HepG2 (cell line): Measurements from ENCODE around the gene TXNDC12.
A peak's percentile ranks its signal among the peaks of the same experiment; 100 is the strongest.

ENCODE experiments used
- MYPOP ChIP-seq: sonication (generic); formaldehyde crosslinking; IDR thresholded peaks from 2 replicates; pipeline ENCODE4 v1.8.1; 2023; ENCODE audit warnings: mild to moderate bottlenecking, moderate library complexity, missing genetic modification reagents
- POLR2A ChIP-seq, 2 experiments: IDR thresholded peaks; 2 replicates each; pipeline ENCODE4 v1.6.1; 2011; ENCODE audit warnings: low read depth in 2 of 2, low read length in 2 of 2, mild to moderate bottlenecking in 1 of 2, moderate library complexity in 1 of 2; ENCODE audit not compliant: insufficient read depth in 1 of 2
- SMC3 ChIP-seq: IDR thresholded peaks from 2 replicates; pipeline ENCODE4 v1.6.1; 2011; ENCODE audit warnings: low read length, improper control_type of control experiment
- TRIM24 ChIP-seq: sonication (generic); formaldehyde crosslinking; IDR thresholded peaks from 2 replicates; pipeline ENCODE4 v1.8.0; 2022; ENCODE audit warnings: mild to moderate bottlenecking, missing genetic modification reagents
- ZNF781 ChIP-seq: sonication (generic); formaldehyde crosslinking; IDR thresholded peaks from 2 replicates; pipeline ENCODE4 v1.5.1; 2020; ENCODE audit warnings: borderline replicate concordance, mild to moderate bottlenecking, missing genetic modification reagents; ENCODE audit errors: not compliant biosample characterization
- TF ChIP-seq, protein P1 (sequence below): sonication (generic); formaldehyde crosslinking; IDR thresholded peaks from 2 replicates; pipeline ENCODE4 v1.5.1; 2020; ENCODE audit warnings: missing genetic modification reagents, mild to moderate bottlenecking, borderline replicate concordance
- TF ChIP-seq, protein P2 (sequence below): sonication (generic); formaldehyde crosslinking; IDR thresholded peaks from 2 replicates; pipeline ENCODE4 v1.9.0; 2022; ENCODE audit warnings: missing genetic modification reagents, mild to moderate bottlenecking, borderline replicate concordance

DNA sequence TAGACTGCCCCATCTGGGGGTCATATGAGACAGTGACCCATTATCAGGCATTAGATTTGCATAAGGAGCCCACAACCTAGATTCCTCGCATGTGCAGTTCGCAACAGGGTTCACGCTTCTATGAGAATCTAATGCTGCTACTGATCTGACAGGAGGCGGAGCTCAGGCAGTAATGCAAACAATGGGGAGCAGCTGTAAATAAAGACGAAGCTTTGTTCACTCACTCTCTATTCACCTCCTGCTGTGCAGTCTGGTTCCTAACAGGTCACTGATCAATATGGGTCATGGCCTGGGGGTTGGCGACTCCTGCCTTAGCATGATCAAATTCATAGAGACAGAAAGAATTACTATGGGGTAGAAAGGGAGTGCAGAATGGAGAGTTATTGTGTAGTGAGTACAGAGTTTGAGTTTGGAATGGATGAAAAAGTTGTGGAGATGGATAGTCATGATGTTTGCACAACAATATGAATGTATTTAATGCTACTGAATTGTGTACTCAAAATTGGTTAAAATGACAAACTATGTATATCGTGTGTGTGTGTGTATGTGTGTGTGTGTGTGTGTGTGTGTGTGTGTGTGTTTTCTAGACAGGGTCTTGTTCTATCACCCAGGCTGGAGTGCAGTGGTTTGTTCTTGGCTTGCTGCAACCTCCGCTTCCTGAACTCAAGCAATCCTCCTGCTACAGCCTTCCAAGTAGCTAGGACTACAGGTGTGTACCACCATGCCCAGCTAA is 43.3 kb upstream of the TXNDC12 start:
- TF ChIP-seq MYPOP (CRISPR knock-in tag) (peak; percentile 49; the same call in 1 of the 2 replicates), POLR2A (IDR thresholded peaks at IDR 0.05; ENCODE audit: insufficient read depth in 1 of 2, low read depth in 2 of 2, low read length in 2 of 2) (no peak), ZNF781 (CRISPR knock-in tag) (no peak), SMC3 (0 out of 2 replicates have a peak, but pooled peaks have one; percentile 3), TRIM24 (no peak)
- TF ChIP-seq, protein P1, sequence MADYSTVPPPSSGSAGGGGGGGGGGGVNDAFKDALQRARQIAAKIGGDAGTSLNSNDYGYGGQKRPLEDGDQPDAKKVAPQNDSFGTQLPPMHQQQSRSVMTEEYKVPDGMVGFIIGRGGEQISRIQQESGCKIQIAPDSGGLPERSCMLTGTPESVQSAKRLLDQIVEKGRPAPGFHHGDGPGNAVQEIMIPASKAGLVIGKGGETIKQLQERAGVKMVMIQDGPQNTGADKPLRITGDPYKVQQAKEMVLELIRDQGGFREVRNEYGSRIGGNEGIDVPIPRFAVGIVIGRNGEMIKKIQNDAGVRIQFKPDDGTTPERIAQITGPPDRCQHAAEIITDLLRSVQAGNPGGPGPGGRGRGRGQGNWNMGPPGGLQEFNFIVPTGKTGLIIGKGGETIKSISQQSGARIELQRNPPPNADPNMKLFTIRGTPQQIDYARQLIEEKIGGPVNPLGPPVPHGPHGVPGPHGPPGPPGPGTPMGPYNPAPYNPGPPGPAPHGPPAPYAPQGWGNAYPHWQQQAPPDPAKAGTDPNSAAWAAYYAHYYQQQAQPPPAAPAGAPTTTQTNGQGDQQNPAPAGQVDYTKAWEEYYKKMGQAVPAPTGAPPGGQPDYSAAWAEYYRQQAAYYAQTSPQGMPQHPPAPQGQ (CRISPR knock-in tag) = no peak
- TF ChIP-seq, protein P2, sequence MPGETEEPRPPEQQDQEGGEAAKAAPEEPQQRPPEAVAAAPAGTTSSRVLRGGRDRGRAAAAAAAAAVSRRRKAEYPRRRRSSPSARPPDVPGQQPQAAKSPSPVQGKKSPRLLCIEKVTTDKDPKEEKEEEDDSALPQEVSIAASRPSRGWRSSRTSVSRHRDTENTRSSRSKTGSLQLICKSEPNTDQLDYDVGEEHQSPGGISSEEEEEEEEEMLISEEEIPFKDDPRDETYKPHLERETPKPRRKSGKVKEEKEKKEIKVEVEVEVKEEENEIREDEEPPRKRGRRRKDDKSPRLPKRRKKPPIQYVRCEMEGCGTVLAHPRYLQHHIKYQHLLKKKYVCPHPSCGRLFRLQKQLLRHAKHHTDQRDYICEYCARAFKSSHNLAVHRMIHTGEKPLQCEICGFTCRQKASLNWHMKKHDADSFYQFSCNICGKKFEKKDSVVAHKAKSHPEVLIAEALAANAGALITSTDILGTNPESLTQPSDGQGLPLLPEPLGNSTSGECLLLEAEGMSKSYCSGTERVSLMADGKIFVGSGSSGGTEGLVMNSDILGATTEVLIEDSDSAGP (CRISPR knock-in tag) = no peak
